GM23338 (cell line): ENCODE data around the gene XXYLT1. TPM values are rescaled to one million over a fixed set of nuclear protein-coding genes. Genes with fewer than 3 reads are reported as not detected.

Experiments
- ATAC-seq: fragments of 200-7000 bp; cut with Tn5 transposase; 3 replicates; pipeline ENCODE4 v1.9.1; 2020
- DNase-seq: peaks from one replicate; pipeline ENCODE4 v3.0.0-alpha.2; 2015; ENCODE audit warnings: low spot score
- H2AFZ ChIP-seq: fragments of 200-600 bp; sonication (generic); 2 replicates; pipeline ENCODE4 v1.8.0; 2016; ENCODE audit warnings: antibody characterized with exemption, mild to moderate bottlenecking, moderate library complexity
- H3F3A ChIP-seq: fragments of 200-600 bp; sonication (generic); replicated peaks from 2 replicates; pipeline ENCODE4 v1.8.0; 2017; ENCODE audit warnings: antibody characterized with exemption, mixed run types, low read depth
- H3K27ac ChIP-seq: fragments of 200-600 bp; sonication (generic); 2 replicates; pipeline ENCODE4 v1.6.1; 2016; ENCODE audit warnings: low read depth
- H3K27me3 ChIP-seq: fragments of 200-600 bp; sonication (generic); 2 replicates; pipeline ENCODE4 v1.8.0; 2016; ENCODE audit warnings: mild to moderate bottlenecking, mixed run types, moderate library complexity; ENCODE audit not compliant: insufficient read depth
- H3K36me3 ChIP-seq: fragments of 200-600 bp; sonication (generic); 2 replicates; pipeline ENCODE4 v1.8.0; 2016; ENCODE audit warnings: mild to moderate bottlenecking; ENCODE audit not compliant: insufficient read depth
- H3K4me1 ChIP-seq: fragments of 200-600 bp; sonication (generic); 2 replicates; pipeline ENCODE4 v1.8.0; 2016; ENCODE audit warnings: mild to moderate bottlenecking, moderate library complexity; ENCODE audit not compliant: insufficient read depth
- H3K4me2 ChIP-seq: fragments of 200-600 bp; sonication (generic); 2 replicates; pipeline ENCODE4 v1.7.1; 2017; ENCODE audit warnings: mixed run types
- H3K4me3 ChIP-seq: fragments of 200-600 bp; sonication (generic); 2 replicates; pipeline ENCODE4 v1.6.1; 2016; ENCODE audit warnings: mixed run types
- H3K79me2 ChIP-seq: fragments of 200-600 bp; sonication (generic); replicated peaks from 2 replicates; pipeline ENCODE4 v1.8.0; 2017; ENCODE audit warnings: mild to moderate bottlenecking; ENCODE audit not compliant: insufficient read depth
- H3K9me2 ChIP-seq: fragments of 200-600 bp; sonication (generic); 2 replicates; pipeline ENCODE4 v1.8.0; 2017; ENCODE audit not compliant: insufficient read depth
- H4K20me1 ChIP-seq: fragments of 200-600 bp; sonication (generic); replicated peaks from 2 replicates; pipeline ENCODE4 v1.8.0; 2017; ENCODE audit warnings: mild to moderate bottlenecking; ENCODE audit not compliant: insufficient read depth
- H3K27ac Mint-ChIP-seq: 2 replicates; pipeline ENCODE4 v1.8.0; 2020; ENCODE audit warnings: inconsistent platforms, mild to moderate bottlenecking, moderate library complexity, mixed read lengths
- H3K27me3 Mint-ChIP-seq: 3 replicates; pipeline ENCODE4 v1.8.0; 2022; ENCODE audit warnings: low read depth, mild to moderate bottlenecking, moderate library complexity, mixed read lengths, inconsistent platforms; ENCODE audit not compliant: insufficient read depth, poor library complexity
- H3K36me3 Mint-ChIP-seq: 3 replicates; pipeline ENCODE4 v1.8.0; 2021; ENCODE audit warnings: low read depth, mild to moderate bottlenecking, inconsistent platforms, moderate library complexity, mixed read lengths
- H3K4me1 Mint-ChIP-seq: 3 replicates; pipeline ENCODE4 v1.8.0; 2020; ENCODE audit warnings: mild to moderate bottlenecking, inconsistent platforms, mixed read lengths
- H3K4me3 Mint-ChIP-seq: 3 replicates; pipeline ENCODE4 v1.8.0; 2021; ENCODE audit warnings: moderate library complexity, mild to moderate bottlenecking, inconsistent platforms, mixed read lengths
- H3K9me3 Mint-ChIP-seq: 3 replicates; pipeline ENCODE4 v1.8.0; 2020; ENCODE audit warnings: moderate library complexity, mild to moderate bottlenecking, inconsistent platforms, mixed read lengths
- ETS1 ChIP-seq: IDR thresholded peaks from 2 replicates; pipeline ENCODE4 v1.6.1; 2016; ENCODE audit warnings: antibody characterized with exemption
- EZH2 ChIP-seq: fragments of 200-600 bp; sonication (generic); IDR thresholded peaks from one replicate; pipeline ENCODE4 v1.8.0; 2017; ENCODE audit warnings: antibody characterized with exemption, mild to moderate bottlenecking, low read depth; ENCODE audit not compliant: unreplicated experiment
- EZH2phosphoT487 ChIP-seq: fragments of 200-600 bp; sonication (generic); IDR thresholded peaks from one replicate; pipeline ENCODE4 v1.8.1; 2018; ENCODE audit warnings: antibody characterized with exemption; ENCODE audit not compliant: unreplicated experiment
- ZNF462 ChIP-seq: fragments of 250-450 bp; sonication (Bioruptor Pico); IDR thresholded peaks from 2 replicates; pipeline ENCODE4 v1.5.0; 2020; ENCODE audit warnings: mild to moderate bottlenecking, moderate library complexity
- polyA plus RNA-seq: library from polyadenylated mRNA; unstranded; fragments of >200 nt; fragmentation: Nextera tagmentation; extraction: Ambion mirVana; gene quantifications from 2 replicates; pipeline ENCODE4 v1.2.1, GENCODE V29; 2016
- total RNA-seq: library from RNA; depleted of rRNA; stranded (reverse); fragments of >200 nt; shearing (Covaris generic); gene quantifications from 2 replicates; pipeline ENCODE4 v1.2.3, GENCODE V29; 2014
- TF ChIP-seq, protein P1 (sequence below), 2 experiments: fragments of 200-600 bp in 1 of 2; sonication (generic) in 1 of 2; conservative IDR thresholded peaks; 2 replicates each; pipeline versions ENCODE4 v1.5.1 to v1.6.1; 2016 to 2017; ENCODE audit warnings: antibody characterized with exemption in 2 of 2, low read depth in 2 of 2, mild to moderate bottlenecking in 2 of 2, moderate library complexity in 1 of 2

The XXYLT1 gene
- total and polyA plus RNA-seq, 2 experiments from 2014 or later, result 13.5 to 34.8 TPM

DNA sequence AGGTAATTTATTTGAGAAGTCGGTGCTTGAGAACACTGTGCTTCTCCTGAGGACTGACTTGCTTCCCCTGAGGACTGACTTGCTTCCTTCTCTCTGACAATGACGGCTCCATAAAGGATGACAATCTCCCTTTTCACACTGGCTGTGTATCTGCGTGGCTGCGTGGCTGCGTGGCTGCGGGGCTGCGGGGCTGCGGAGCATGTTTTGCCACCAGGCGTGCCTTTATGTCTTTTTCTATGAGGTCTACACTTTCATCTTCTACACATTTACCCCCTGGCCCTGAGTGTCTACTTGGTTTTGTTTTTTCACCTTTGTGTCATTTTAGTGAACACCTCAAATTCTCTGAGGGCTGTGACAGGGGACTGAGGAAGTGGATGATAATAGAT lies 89.9 kb downstream of the XXYLT1 start:
- H3K36me3 Mint-ChIP-seq, result peaks cover 5% of the 10 kb centered on the region; the same call in 1 of the 3 replicates
- no peak for DNase-seq
- Histone ChIP-seq H3K4me1 (peaks cover 17% of the 10 kb centered on the region; the same call in 1 of the 2 replicates), H2AFZ (no peak overlapping the region), H3K27me3 (no peaks in the 10 kb centered on the region), H3K4me3 (no peak overlapping the region), H3K79me2 (peaks cover 34% of the 10 kb centered on the region), H3K9me2 (no peaks in the 10 kb centered on the region), H3K36me3 (no peaks in the 10 kb centered on the region), H4K20me1 (no peaks in the 10 kb centered on the region), H3K4me2 (no peak overlapping the region), H3K27ac (no peak overlapping the region), H3F3A (no peaks in the 10 kb centered on the region)
- H3K9me3 Mint-ChIP-seq, result no peaks in the 10 kb centered on the region
- peaks cover 62% of the 10 kb centered on the region for H3K4me1 Mint-ChIP-seq
- no peak for ATAC-seq
- no peak overlapping the region for H3K4me3 Mint-ChIP-seq
- peaks cover 9% of the 10 kb centered on the region for H3K27me3 Mint-ChIP-seq
- TF ChIP-seq ETS1, result no peak
- no peak for TF ChIP-seq EZH2phosphoT487
- no peak for TF ChIP-seq ZNF462 (CRISPR knock-in tag)
- TF ChIP-seq, protein P1, sequence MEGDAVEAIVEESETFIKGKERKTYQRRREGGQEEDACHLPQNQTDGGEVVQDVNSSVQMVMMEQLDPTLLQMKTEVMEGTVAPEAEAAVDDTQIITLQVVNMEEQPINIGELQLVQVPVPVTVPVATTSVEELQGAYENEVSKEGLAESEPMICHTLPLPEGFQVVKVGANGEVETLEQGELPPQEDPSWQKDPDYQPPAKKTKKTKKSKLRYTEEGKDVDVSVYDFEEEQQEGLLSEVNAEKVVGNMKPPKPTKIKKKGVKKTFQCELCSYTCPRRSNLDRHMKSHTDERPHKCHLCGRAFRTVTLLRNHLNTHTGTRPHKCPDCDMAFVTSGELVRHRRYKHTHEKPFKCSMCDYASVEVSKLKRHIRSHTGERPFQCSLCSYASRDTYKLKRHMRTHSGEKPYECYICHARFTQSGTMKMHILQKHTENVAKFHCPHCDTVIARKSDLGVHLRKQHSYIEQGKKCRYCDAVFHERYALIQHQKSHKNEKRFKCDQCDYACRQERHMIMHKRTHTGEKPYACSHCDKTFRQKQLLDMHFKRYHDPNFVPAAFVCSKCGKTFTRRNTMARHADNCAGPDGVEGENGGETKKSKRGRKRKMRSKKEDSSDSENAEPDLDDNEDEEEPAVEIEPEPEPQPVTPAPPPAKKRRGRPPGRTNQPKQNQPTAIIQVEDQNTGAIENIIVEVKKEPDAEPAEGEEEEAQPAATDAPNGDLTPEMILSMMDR (conservative IDR thresholded peaks at IDR 0.05; ENCODE audit: low read depth in 2 of 2), result no peak
- TF ChIP-seq EZH2, result no peak
- H3K27ac Mint-ChIP-seq, result no peak overlapping the region; the same call in 1 of the 2 replicates
